HEK293 (cell line): ENCODE data around the gene ZFYVE28.

Experiments used
- TF ChIP-seq, protein P1 (sequence below): fragments of 450-650 bp; formaldehyde crosslinking; IDR thresholded peaks from 2 replicates; pipeline ENCODE4 v1.5.1; 2016; ENCODE audit warnings: missing biosample characterization, missing genetic modification characterization
- TF ChIP-seq, protein P2 (sequence below): fragments of 450-650 bp; formaldehyde crosslinking; IDR thresholded peaks from 2 replicates; pipeline ENCODE4 v1.5.1; 2016; ENCODE audit warnings: missing biosample characterization, missing genetic modification characterization

DNA sequence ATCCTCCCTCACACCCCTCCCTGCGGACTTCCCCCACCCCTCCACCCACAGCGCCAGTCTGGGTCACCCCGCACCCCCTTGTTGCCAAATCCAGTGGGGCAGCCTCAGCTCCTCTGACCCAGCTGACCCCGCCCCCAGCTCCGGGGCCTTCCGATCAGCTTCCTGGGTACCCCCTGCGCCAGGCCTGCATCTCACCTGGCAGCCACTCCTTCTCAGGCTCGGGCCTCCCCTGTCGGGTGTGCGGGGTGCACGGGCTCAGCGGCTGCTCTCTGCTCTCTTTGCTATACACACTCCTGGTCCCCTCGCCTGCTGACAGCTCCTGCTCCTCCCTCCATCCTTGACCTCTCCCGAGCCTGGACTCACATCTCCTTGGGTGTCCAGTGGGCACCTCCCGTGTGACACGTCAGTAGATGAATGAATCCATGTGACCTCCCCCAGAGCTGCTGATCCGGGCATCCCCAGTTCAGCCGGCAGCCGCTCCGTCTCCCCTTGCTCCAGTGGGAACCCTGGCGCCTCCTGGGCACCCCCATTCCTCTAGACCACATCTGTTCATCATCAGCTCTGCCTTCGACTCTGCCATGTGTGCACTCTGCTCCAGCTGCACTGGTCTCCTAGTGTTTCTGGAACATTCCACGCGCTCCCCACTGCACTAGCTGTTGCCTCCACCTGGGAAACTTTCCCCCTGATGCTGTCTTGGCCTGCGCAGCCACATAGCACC lies 10.2 kb upstream of the ZFYVE28 start:
- TF ChIP-seq, protein P1, sequence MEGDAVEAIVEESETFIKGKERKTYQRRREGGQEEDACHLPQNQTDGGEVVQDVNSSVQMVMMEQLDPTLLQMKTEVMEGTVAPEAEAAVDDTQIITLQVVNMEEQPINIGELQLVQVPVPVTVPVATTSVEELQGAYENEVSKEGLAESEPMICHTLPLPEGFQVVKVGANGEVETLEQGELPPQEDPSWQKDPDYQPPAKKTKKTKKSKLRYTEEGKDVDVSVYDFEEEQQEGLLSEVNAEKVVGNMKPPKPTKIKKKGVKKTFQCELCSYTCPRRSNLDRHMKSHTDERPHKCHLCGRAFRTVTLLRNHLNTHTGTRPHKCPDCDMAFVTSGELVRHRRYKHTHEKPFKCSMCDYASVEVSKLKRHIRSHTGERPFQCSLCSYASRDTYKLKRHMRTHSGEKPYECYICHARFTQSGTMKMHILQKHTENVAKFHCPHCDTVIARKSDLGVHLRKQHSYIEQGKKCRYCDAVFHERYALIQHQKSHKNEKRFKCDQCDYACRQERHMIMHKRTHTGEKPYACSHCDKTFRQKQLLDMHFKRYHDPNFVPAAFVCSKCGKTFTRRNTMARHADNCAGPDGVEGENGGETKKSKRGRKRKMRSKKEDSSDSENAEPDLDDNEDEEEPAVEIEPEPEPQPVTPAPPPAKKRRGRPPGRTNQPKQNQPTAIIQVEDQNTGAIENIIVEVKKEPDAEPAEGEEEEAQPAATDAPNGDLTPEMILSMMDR (tag by site-specific recombination) = no peak
- TF ChIP-seq, protein P2, sequence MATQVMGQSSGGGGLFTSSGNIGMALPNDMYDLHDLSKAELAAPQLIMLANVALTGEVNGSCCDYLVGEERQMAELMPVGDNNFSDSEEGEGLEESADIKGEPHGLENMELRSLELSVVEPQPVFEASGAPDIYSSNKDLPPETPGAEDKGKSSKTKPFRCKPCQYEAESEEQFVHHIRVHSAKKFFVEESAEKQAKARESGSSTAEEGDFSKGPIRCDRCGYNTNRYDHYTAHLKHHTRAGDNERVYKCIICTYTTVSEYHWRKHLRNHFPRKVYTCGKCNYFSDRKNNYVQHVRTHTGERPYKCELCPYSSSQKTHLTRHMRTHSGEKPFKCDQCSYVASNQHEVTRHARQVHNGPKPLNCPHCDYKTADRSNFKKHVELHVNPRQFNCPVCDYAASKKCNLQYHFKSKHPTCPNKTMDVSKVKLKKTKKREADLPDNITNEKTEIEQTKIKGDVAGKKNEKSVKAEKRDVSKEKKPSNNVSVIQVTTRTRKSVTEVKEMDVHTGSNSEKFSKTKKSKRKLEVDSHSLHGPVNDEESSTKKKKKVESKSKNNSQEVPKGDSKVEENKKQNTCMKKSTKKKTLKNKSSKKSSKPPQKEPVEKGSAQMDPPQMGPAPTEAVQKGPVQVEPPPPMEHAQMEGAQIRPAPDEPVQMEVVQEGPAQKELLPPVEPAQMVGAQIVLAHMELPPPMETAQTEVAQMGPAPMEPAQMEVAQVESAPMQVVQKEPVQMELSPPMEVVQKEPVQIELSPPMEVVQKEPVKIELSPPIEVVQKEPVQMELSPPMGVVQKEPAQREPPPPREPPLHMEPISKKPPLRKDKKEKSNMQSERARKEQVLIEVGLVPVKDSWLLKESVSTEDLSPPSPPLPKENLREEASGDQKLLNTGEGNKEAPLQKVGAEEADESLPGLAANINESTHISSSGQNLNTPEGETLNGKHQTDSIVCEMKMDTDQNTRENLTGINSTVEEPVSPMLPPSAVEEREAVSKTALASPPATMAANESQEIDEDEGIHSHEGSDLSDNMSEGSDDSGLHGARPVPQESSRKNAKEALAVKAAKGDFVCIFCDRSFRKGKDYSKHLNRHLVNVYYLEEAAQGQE (tag by site-specific recombination) = no peak
